Measurements from ENCODE around the gene SRCAP.

Gene SRCAP

GRCh38 chr16:30740364-30741251 lies 41.6 kb downstream of the SRCAP start (continued):
- TF ChIP-seq PATZ1 (tag by site-specific recombination; IDR thresholded peaks at IDR 0.05) (peak; percentile 45; the same call in 1 of the 2 replicates), KLF10 (tag by site-specific recombination; IDR thresholded peaks at IDR 0.05) (peak; percentile 61), ZNF639 (tag by site-specific recombination; IDR thresholded peaks at IDR 0.05) (peak; percentile 12; the same call in 1 of the 2 replicates), ZNF791 (tag by site-specific recombination; IDR thresholded peaks at IDR 0.05) (no peak), ZNF792 (tag by site-specific recombination; IDR thresholded peaks at IDR 0.05) (no peak), ZNF394 (tag by site-specific recombination; IDR thresholded peaks at IDR 0.05; ENCODE audit: borderline replicate concordance) (peak; percentile 70), ZNF692 (tag by site-specific recombination; IDR thresholded peaks at IDR 0.05) (0 out of 2 replicates have a peak, but pooled peaks have one; percentile 16), ZNF501 (tag by site-specific recombination; IDR thresholded peaks at IDR 0.05) (no peak), ZNF549 (tag by site-specific recombination; IDR thresholded peaks at IDR 0.05) (no peak), EGR2 (tag by site-specific recombination; IDR thresholded peaks at IDR 0.05; ENCODE audit: low read depth) (no peak), KLF9 (tag by site-specific recombination; IDR thresholded peaks at IDR 0.05; ENCODE audit: low read depth) (peak; percentile 83), OSR2 (tag by site-specific recombination; IDR thresholded peaks at IDR 0.05) (no peak), ZBTB6 (tag by site-specific recombination; IDR thresholded peaks at IDR 0.05) (peak; percentile 96), PRDM1 (tag by site-specific recombination; IDR thresholded peaks at IDR 0.05) (peak; percentile 95), ZNF701 (tag by site-specific recombination; IDR thresholded peaks at IDR 0.05) (no peak), ZNF112 (tag by site-specific recombination; IDR thresholded peaks at IDR 0.05) (no peak), REST (tag by site-specific recombination; IDR thresholded peaks at IDR 0.05) (no peak), HOXC10 (CRISPR knock-in tag; IDR thresholded peaks at IDR 0.05) (no peak), KLF17 (tag by site-specific recombination; IDR thresholded peaks at IDR 0.05) (0 out of 2 replicates have a peak, but pooled peaks have one; percentile 15), SP2 (tag by site-specific recombination; IDR thresholded peaks at IDR 0.05) (0 out of 2 replicates have a peak, but pooled peaks have one; percentile 41), ZNF596 (tag by site-specific recombination; IDR thresholded peaks at IDR 0.05) (no peak), ZBTB26 (tag by site-specific recombination; optimal IDR thresholded peaks at IDR 0.05) (no peak), ZNF530 (tag by site-specific recombination; IDR thresholded peaks at IDR 0.05; ENCODE audit: low read depth) (no peak), ZNF223 (tag by site-specific recombination; IDR thresholded peaks at IDR 0.05) (no peak), ZNF660 (tag by site-specific recombination; IDR thresholded peaks at IDR 0.05) (peak; percentile 27; the same call in 1 of the 2 replicates), ZNF629 (tag by site-specific recombination; IDR thresholded peaks at IDR 0.05) (peak; percentile 60; the same call in 1 of the 2 replicates), ZNF600 (tag by site-specific recombination; IDR thresholded peaks at IDR 0.05) (peak; percentile 97)

Measured in HEK293 (cell line).